HG02623 (cell line): ENCODE data around the gene FCHSD1.

Experiments used
- ATAC-seq: cut with Tn5 transposase; IDR thresholded peaks from one replicate; pipeline ENCODE4 v1.9.1; 2021; ENCODE audit warnings: moderate library complexity; ENCODE audit not compliant: unreplicated experiment

FCHSD1 gene

GRCh38 chr5:141674747-141675146 is 23.5 kb upstream of the FCHSD1 start:
- ATAC-seq: no peak

GRCh38 chr5:141672841-141673813 is 21.9 kb upstream of the FCHSD1 start:
- ATAC-seq: no peak

- ATAC-seq: no peak
These were observed 21.0 kb upstream of the FCHSD1 start for GRCh38 chr5:141672071-141672840.

GRCh38 chr5:141669520-141669919 is 18.3 kb upstream of the FCHSD1 start:
- no peak for ATAC-seq

- ATAC-seq: no peak
These were observed 17.5 kb upstream of the FCHSD1 start for GRCh38 chr5:141668601-141669265.

- ATAC-seq: no peak
These were observed 15.1 kb upstream of the FCHSD1 start for GRCh38 chr5:141665995-141666940.

GRCh38 chr5:141664733-141665461 is 13.7 kb upstream of the FCHSD1 start:
- ATAC-seq: peak; percentile 98

GRCh38 chr5:141663506-141663905 is 12.3 kb upstream of the FCHSD1 start:
- ATAC-seq: no peak

GRCh38 chr5:141662028-141662427 is 10.8 kb upstream of the FCHSD1 start:
- no peak for ATAC-seq

- peak; percentile 69 for ATAC-seq
These were observed 6.8 kb upstream of the FCHSD1 start for GRCh38 chr5:141657937-141658545.

- ATAC-seq: no peak
These were observed 6.2 kb upstream of the FCHSD1 start for GRCh38 chr5:141657404-141657803.

- ATAC-seq: no peak
These were observed 5.2 kb upstream of the FCHSD1 start for GRCh38 chr5:141656396-141656795.

- no peak for ATAC-seq
These were observed 3.8 kb upstream of the FCHSD1 start for GRCh38 chr5:141655020-141655419.

GRCh38 chr5:141654298-141654697 is 3.1 kb upstream of the FCHSD1 start:
- ATAC-seq: no peak

GRCh38 chr5:141651728-141652105 is 499 bp upstream of the FCHSD1 start:
- no peak for ATAC-seq

GRCh38 chr5:141649972-141650371 is 1.2 kb downstream of the FCHSD1 start:
- no peak for ATAC-seq

- no peak for ATAC-seq
These were observed 2.0 kb downstream of the FCHSD1 start for GRCh38 chr5:141649056-141649688.

GRCh38 chr5:141647851-141648250 is 3.4 kb downstream of the FCHSD1 start:
- no peak for ATAC-seq

GRCh38 chr5:141647242-141647641 is 4.0 kb downstream of the FCHSD1 start:
- ATAC-seq: no peak
